ENCODE measurements around the gene MAPK1IP1L.

Gene MAPK1IP1L

GRCh38 chr14:55084401-55085059, 33.1 kb downstream of the MAPK1IP1L start:
- Mint-ChIP-seq H3K4me1 (no peaks in the 10 kb centered on the region), H3K9me3 (no peaks in the 10 kb centered on the region), H3K27ac (no peak overlapping the region), H3K4me3 (no peak overlapping the region), H3K36me3 (ENCODE audit: low read depth) (no peaks in the 10 kb centered on the region), H3K27me3 (ENCODE audit: low read depth, poor library complexity) (peaks cover 10% of the 10 kb centered on the region)
- TF ChIP-seq CTCF (IDR thresholded peaks at IDR 0.05): no peak
- no peak for DNase-seq

GRCh38 chr14:55085060-55085660, 33.7 kb downstream of the MAPK1IP1L start:
- Mint-ChIP-seq H3K4me1 (no peaks in the 10 kb centered on the region), H3K27ac (no peak overlapping the region), H3K27me3 (ENCODE audit: low read depth, poor library complexity) (peaks cover 10% of the 10 kb centered on the region), H3K9me3 (no peaks in the 10 kb centered on the region), H3K36me3 (ENCODE audit: low read depth) (no peaks in the 10 kb centered on the region), H3K4me3 (no peak overlapping the region)
- no peak for DNase-seq
- TF ChIP-seq CTCF (IDR thresholded peaks at IDR 0.05): no peak

GRCh38 chr14:55086938-55087337, 35.5 kb downstream of the MAPK1IP1L start:
- Mint-ChIP-seq H3K27me3 (ENCODE audit: low read depth, poor library complexity) (peaks cover 10% of the 10 kb centered on the region), H3K4me1 (no peaks in the 10 kb centered on the region), H3K27ac (no peak overlapping the region), H3K4me3 (no peak overlapping the region), H3K36me3 (ENCODE audit: low read depth) (no peaks in the 10 kb centered on the region), H3K9me3 (no peaks in the 10 kb centered on the region)
- no peak for TF ChIP-seq CTCF (IDR thresholded peaks at IDR 0.05)
- no peak for DNase-seq

GRCh38 chr14:55088356-55088755, 36.9 kb downstream of the MAPK1IP1L start:
- no peaks in the 10 kb centered on the region for H3K9me3 Mint-ChIP-seq
- no peak for DNase-seq
- no peak overlapping the region for H3K4me3 Mint-ChIP-seq
- H3K4me1 Mint-ChIP-seq: no peaks in the 10 kb centered on the region
- H3K27me3 Mint-ChIP-seq (ENCODE audit: low read depth, poor library complexity): peaks cover 14% of the 10 kb centered on the region
- H3K27ac Mint-ChIP-seq: no peak overlapping the region
- no peak for TF ChIP-seq CTCF (IDR thresholded peaks at IDR 0.05)
- no peaks in the 10 kb centered on the region for H3K36me3 Mint-ChIP-seq (ENCODE audit: low read depth)

GRCh38 chr14:55092341-55092740, 40.9 kb downstream of the MAPK1IP1L start:
- Mint-ChIP-seq H3K27me3 (ENCODE audit: low read depth, poor library complexity) (peaks cover 22% of the 10 kb centered on the region), H3K9me3 (no peaks in the 10 kb centered on the region), H3K4me1 (peaks cover 6% of the 10 kb centered on the region), H3K27ac (no peak overlapping the region), H3K4me3 (no peak overlapping the region), H3K36me3 (ENCODE audit: low read depth) (no peaks in the 10 kb centered on the region)
- TF ChIP-seq CTCF (IDR thresholded peaks at IDR 0.05): no peak
- no peak for DNase-seq

Data from nephron progenitor cell (in vitro differentiated cells).